GM21717 (cell line): ENCODE results near the gene PAGE2B.
"Not testable (repeated sequence)": the region's sequence is repeated elsewhere in the genome, so short reads cannot be mapped to it uniquely, and the experiment has no call there.

Experiments
- ATAC-seq: cut with Tn5 transposase; IDR thresholded peaks from one replicate; pipeline ENCODE4 v1.9.1; 2021; ENCODE audit warnings: mild to moderate bottlenecking, moderate library complexity; ENCODE audit not compliant: unreplicated experiment

PAGE2B gene, protein sequence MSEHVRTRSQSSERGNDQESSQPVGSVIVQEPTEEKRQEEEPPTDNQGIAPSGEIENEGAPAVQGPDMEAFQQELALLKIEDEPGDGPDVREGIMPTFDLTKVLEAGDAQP

DNA sequence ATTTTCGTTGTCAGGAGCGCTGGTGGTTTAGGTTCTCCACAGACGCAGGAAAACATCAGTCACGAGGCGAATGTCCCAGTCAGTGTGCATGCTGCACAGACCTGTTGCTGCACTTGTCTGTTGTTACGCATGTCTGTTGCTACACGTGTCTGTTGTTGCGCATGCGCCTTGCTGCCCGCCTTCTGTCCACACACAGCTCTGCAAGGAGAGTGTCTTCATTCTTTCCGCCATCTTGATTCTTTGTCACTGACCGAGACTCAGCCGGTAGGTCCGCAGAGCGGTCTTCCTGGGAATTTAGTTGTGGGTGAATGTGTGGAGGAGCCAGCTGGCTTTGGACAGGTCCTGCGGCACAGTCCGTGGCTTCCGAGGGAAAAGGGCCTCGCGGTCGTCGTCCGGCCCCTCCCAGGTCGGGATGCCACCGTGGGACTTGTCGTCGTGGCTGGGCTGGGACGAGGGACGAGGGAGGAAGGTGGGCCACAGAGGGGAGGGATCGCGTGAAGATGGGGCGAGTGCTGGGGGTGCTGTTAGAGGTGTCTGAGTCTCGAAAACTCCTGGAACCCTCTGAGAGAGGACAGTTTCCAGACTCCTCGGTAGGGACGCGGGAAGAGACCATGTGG lies at the start of gene PAGE2B:
TSS of gene PAGE2B (plus strand) at position 180 of the 617 bp plus-strand sequence. CDS start 1,012 bp downstream, outside the sequence.
- no peak for ATAC-seq

DNA sequence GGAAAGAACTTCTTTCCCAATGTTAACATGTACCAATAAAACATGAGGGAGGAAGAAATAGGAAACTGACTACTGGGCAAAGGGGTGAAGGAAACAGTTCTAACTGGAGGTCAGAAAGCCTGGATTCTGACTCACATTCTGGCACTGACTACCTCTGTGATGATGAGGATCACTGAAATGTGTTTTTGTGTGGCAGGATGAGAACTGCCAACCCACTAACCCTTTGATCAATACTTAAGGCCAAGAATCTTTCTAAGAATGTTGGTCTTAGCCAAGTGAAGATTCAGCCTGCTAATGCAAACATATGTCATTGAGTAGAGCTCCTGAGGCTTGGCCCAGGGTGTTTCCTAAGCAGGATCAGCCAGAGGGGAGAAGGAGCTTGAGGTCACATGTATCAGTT lies 48.7 kb upstream of the PAGE2B start:
- ATAC-seq: no peak

DNA sequence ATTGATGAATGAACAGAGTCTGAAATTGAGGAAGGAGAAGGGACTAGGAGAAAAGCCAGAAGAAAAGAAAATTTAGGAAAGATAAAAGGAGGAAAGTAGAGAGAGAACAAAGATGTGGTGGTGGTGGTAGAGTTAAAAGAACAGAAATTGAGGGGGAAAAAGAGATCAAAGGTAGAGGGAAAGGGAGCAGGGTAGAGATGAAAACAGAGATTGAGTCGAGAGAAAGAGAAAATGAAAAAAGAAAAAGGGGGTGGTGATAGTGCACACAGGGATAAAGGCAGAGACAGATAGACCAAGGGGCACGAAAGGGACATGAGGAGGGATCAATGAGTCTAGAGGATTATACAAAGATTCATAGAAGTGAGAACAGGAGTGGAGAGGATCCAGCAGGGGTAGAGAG lies 48.0 kb upstream of the PAGE2B start:
- ATAC-seq: no peak

DNA sequence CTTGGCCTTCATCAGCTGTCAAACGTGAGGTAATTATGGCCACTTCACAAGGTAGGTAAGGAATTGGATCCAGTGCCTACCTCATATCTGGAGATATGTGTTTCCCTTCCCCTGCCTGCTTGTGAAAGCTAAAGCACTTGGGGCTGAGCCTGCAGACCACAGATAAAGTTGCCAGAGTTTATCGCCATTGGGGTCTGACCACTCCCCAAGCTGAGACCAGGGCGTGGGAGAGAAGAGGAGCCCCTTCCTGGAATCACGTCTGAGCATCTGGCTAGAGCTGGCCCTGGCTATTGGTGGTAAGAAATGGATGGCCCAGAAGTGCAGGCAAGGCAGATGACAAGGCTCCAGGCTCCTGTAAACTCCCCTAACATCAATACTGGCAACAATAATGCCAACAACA lies 46.8 kb upstream of the PAGE2B start:
- no peak for ATAC-seq

DNA sequence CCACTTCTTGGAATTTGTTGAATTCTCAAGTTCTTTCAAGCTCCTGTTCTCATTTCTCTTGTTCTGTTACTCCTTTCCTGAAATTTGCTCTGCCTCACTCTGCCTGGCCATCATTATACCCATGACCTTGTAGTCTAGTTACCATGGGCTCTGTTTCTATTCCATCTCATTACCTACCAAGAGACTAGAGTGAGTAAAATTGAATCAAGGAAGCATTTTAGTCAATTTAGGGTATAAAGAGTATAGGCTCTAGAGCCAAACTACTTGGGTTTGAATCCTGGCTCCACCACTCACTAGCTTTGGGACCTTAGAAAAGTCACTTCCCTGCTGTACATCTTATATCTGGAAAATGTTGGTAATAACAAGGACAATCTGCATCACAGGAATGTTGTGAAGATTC lies 46.2 kb upstream of the PAGE2B start:
- ATAC-seq: no peak

DNA sequence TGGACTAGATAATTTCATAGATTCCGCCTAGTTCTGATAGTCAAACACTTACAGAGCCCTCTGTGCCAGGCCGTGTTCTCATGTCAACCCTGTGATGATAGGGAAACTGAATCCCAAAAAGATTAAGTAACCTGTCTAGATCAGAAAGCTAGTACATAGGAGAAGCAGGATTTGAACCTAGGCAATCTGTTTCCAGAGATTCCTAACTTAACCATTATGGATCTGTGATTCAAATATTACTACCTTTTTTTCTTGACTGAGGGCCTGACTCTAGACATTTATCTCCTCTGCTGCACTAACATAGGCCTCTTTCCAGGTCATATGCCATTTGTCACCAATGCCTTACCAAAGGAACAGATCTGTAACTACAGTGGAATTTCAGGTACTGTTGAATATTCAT lies 45.5 kb upstream of the PAGE2B start:
- no peak for ATAC-seq

DNA sequence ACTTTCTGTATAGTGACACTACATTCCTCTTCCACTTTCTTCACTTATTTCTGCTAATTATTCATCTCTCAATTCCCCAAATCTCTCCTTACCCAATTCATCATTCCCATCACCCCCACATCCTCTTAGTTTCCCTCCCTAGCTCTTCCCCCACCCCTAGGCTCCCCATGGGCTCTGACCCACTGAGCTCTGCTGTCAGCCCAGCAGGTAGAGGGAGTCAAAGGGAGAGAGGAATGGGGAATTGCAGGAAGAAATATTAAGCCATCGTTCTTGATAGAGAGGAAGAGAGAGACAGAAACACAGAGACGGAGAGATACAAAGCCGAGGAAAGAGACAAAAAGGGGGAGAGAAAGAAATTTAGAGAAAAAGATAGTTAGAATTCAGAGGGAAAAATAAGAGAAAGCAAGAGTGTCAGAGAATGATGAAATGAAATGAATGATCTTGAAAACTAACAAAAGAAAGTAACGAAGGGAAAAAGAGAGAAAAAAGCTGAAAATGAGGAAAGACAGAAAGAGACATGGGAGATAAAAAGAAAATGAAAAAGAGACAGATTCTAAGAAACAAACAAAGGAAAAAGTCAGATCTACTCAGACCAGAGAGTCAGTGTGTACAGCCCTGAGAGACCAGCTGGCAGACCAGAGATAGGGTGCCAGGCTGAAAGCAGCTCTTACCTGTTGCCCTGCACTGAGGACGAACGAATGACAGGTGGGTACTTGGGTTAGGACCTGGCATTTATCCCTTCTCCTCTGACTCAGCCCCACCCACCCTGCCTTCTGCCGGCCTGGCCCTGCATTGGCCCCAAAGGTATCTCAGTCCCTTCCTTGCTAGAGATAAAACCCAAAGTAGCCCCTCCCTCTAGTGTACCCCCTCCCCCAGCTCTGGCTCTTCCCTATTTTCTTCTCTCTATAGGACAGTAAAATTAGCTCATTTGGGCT lies 44.3 kb upstream of the PAGE2B start, which contains the start of gene ALAS2:
TSS of gene ALAS2 (minus strand) at position 707 of the 935 bp plus-strand sequence. CDS start 4,977 bp downstream, outside the sequence.
- no peak for ATAC-seq

DNA sequence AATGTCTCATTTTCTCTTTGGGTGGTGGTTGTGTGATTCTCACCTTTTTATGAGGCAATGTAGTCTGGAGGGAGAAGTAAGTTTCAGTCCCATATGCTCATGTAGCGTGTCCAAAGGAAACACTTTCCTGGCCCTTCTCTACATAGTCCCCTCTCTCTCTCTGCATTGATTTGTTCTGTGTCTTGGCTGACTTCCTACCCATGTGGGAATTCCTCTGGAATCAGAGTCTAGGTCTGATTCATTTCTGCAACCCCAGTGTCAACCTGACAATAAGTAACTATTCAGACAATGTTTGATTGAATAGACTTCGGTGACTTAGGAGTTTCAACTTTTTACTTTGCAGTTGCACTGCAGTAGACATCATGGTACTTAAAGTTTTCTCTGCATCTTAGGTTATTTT lies 41.4 kb upstream of the PAGE2B start:
- no peak for ATAC-seq

DNA sequence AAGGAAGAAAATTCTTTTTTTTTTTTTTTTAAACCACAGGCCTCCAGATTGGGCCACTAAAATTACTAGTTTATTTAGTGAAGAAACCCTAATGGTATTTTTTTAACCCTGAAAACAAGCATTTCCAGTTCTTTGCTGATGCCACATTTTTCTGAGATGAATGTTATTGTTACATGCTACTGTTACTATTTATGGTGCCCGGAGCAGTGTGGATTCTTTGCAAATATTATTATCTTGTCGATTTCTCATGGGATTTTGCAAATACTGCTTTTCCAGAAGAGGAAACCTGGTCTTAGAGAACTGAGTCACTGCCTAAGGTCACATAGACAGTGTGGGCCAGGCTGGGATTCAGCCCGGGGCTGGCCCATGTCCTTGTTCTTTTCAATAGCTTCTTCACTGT lies 35.4 kb upstream of the PAGE2B start:
- no peak for ATAC-seq

DNA sequence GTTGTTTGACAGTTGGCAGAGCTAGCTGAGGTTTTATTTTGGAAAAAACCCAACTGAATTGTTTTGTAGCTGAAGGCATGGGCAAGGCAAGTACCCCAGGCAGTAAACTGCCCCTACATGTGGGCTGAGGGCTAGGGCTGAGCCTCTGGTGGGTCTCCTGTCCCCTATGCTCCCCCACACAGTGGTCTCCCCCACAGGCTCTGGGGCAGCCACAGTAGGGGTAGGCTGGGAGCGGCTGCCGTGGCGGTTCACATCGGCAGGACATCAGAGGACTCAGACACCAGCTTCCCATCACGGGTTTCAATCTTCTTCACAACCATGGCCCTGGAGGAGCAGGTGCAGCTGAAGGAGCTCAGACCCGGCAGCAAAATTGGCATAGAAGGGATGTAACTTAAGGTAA lies 33.3 kb upstream of the PAGE2B start:
- ATAC-seq: no peak

DNA sequence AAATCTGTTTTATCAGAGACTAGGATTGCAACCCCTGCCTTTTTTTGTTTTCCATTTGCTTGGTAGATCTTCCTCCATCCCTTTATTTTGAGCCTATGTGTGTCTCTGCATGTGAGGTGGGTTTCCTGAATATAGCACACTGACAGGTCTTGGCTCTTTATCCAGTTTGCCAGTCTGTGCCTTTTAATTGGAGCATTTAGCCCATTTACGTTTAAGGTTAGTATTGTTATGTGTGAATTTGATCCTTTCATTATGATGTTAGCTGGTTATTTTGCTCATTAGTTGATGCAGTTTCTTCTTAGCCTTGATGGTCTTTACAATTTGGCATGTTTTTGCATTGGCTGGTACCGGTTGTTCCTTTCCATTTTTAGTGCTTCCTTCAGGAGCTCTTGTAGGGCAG lies 24.2 kb upstream of the PAGE2B start:
- not testable (repeated sequence) for ATAC-seq

DNA sequence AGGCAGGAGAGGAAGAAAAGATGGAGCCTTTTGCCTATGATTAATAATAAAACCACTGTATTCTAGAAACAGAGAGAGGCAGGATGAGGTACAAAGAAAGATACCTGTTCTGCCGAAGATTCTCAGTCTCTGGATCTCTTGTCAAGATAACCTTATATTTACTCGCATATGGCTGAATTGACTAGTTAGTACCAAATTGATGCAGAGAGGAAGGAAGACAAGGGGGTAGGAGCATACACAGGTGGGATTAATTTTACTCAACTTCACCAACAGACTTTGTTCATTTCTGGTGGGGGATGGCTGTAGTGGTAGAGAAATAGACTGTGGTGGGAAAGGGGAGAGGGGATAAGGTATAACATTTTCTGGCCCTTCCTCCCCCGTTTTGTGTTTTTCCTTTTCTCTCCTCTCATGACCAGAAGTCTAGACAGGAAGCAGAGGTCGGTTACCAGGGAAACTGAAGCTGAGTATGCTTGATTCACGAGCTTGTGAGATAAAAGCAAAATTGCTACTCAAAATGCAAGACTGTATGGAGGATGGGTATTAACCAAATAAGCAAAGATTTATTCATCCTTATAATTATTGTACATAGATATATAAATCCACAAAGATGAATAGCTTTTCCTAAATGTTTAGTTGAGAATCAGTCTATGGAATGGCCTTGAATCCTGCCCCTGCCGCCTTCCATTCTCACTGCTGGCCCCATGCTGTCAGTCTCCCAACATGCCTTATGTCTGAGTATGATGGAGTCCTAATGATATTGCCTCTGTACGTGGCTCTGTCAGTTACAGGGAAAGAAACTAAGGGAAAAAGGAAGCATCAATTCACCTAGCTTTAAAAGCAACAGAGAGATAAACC lies 17.8 kb upstream of the PAGE2B start:
- no peak for ATAC-seq

DNA sequence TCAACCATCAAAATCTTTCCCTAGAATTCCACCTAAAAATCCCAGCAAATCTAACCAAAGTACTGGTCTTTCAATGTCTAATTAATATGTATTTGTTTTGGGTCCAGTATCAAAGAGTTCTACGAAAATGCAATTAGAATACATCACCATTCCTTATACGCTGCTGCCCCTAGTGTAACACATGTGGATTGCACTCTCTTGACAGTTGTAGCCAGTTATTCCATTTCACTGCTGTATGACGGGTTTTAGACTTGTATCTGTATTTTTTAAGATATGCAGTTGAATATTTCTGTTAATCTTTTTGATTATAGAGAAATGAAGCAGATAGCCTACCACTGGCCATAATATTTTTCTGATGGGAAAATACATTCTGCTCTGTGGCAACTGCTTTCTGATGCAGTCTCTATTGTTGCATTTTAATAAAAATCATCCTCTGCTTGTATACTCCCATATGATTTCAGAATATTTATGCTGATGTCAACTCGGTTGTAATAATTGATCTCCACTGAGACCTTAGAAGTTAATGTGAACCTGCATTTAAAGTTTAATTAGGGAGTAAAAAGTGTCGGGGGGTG lies 17.1 kb upstream of the PAGE2B start:
- no peak for ATAC-seq

DNA sequence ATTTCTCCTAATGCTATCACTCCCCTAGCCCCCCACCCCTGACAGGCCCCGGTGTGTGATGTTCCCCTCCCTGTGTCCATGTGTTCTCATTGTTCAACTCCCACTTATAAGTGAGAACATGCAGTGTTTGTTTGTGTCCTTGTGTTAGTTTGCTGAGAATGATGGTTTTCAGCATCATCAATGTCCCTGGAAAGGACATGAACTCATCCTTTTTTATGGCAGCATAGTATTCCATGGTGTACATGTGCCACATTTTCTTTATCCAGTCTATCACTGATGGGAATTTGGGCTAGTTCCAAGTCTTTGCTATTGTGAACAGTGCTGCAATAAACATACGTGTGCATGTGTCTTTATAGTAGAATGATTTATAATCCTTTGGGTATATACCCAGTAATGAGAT lies 7.7 kb upstream of the PAGE2B start:
- not testable (repeated sequence) for ATAC-seq

DNA sequence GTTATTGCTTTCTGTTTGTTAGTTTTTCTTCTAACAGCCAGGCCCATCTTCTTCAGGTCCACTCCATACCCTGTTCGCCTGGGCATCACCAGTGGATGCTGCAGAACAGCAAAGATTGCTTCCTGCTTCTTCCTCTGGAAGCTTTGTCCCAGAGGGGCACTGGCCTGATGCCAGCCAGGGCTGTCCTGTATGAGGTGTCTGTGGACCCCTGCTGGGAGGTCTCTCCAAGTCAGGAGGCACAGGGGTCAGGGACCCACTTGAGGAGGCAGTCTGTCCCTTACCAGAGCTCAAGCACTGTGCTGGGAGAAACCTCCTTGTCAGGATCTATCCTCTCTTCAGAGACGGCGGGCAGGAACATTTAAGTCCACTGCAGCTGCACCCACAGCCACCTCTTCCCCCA lies 2.5 kb upstream of the PAGE2B start:
- ATAC-seq: no peak

DNA sequence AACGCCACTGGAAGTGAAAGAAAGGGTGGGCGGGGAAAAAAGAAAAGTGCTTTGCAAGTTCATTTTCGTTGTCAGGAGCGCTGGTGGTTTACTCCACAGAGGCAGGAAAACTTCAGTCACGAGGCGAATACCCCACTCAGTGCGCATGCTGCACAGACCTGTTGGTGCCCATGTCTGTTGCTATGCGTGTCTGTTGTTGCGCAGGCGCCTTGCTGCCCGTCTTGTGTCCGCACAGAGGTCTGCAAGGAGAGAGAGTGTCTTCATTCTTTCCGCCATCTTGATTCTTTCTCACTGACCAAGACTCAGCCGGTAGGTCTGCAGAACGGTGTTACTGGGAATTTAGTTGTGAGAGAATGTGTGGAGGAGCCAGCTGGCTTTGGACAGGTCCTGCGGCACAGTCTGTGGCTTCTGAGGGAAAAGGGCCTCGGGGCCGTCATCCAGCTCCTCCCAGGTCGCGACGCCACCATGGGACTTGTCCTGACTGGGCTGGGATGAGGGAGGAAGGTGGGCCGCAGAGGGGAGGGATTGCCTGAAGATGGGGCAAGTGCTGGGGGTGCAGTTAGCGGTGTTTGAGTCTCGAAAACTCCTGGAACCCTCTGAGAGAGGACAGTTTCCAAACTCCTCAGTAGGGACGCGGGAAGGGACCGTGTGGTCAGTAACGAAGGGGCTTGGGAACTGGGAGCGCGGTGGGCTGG lies 14.1 kb downstream of the PAGE2B start, which contains the start of gene PAGE2:
TSS of gene PAGE2 (plus strand) at position 224 of the 695 bp plus-strand sequence. CDS start 1,003 bp downstream, outside the sequence.
- ATAC-seq: no peak

DNA sequence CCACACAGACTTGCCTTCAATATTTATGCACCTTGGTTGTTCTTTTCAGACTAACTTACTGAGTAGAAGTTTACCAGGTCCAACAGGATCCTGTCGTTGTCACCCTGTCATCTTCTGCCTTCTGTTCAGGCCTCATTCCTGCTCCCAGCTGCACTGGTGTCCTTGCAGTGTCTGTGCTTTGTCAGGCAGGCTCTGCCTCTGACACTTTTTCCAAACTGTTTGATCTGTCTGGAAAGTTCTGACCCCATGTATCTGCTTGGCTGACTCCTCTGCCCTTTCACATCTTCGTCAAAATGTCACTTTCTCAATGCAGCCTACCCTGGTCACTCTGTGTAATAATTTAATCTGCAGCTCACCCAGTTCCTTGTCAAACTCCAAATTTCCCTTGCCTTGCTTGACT lies 23.9 kb downstream of the PAGE2B start:
- no peak for ATAC-seq

DNA sequence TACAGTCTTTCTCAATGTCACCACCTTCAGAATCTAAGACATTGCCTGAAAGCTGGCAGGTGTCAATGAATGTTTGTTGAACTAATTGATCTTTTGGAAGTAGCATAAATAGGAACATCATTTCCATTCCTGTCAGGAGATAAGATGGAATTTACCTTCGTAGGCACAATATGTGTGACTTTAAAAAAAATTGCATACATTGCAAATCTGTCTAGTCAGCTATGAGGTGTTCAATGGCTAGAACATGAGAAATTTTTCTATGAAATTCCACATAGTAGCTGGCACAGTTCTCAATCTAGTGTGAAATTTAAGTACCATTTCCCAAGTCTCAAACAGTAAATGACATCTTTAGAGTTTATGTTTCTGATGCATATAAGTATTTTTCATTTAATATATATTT lies 24.3 kb downstream of the PAGE2B start:
- ATAC-seq: no peak

DNA sequence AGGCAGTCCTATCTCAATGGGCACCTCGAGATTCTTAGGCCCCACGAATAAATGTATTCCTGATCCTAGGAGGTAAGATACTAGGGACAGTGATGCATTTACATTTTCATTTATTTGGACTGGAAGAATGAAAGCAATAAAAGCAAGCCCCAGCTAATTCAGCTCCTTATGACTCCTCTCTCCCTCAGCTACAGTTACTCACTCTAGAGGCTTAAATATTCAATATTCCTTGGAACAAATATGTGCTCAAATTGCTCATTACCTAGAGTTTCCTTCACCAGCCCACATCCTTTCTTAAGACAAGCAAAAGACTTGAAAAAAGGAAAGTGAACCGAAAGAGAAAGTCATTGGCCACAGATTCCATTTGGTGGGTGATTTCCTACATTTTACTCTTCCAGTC lies 27.9 kb downstream of the PAGE2B start:
- ATAC-seq: no peak

DNA sequence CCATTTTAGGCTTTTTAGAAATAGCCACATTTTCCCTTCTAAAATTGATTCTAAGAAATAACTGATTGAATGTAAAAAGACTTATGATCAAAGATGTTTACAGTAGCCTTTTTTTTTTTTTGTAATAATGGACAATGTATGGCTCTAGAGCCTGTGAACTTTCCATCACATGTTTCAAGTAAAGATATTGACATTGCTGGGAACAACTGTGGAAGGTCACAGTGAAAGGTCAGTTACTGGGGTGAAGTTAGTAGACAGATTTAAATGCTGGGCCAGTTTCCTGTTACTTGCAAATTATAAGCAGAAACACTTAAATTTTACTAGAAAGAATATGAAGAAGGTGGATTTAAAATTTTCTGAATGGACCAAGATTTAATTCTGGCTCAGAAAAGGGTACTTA lies 32.4 kb downstream of the PAGE2B start:
- no peak for ATAC-seq
